ENCODE measurements around the gene KAZN. TPM values are rescaled to one million over a fixed set of nuclear protein-coding genes. Genes with fewer than 3 reads are reported as not detected.

The KAZN gene
- total RNA-seq, 1 donor from 2014 or later, result 21.2 TPM

- intact Hi-C loops (cut with DNase I), result no loop called here
- no peak for ATAC-seq
- no peaks in the 10 kb centered on the region for H3K9me3 ChIP-seq
Observed at GRCh38 chr1:14568716-14569355, 29.6 kb upstream of the KAZN start.

GRCh38 chr1:14570514-14570913, 28.0 kb upstream of the KAZN start:
- ATAC-seq (no peak), DNase-seq (no peak)
- intact Hi-C loops (cut with DNase I), result no loop called here

More at GRCh38 chr1:14568716-14569355, 29.6 kb upstream of the KAZN start:
- DNase-seq, result no peak
- H3K4me3 ChIP-seq, result no peak overlapping the region
- no peak overlapping the region for H3K27ac ChIP-seq
- no peaks in the 10 kb centered on the region for H3K36me3 ChIP-seq
- no peak for TF ChIP-seq CTCF (IDR thresholded peaks at IDR 0.05)
- H3K27me3 ChIP-seq (ENCODE audit: low read depth), result no peaks in the 10 kb centered on the region
- H3K4me1 ChIP-seq, result no peaks in the 10 kb centered on the region

DNA sequence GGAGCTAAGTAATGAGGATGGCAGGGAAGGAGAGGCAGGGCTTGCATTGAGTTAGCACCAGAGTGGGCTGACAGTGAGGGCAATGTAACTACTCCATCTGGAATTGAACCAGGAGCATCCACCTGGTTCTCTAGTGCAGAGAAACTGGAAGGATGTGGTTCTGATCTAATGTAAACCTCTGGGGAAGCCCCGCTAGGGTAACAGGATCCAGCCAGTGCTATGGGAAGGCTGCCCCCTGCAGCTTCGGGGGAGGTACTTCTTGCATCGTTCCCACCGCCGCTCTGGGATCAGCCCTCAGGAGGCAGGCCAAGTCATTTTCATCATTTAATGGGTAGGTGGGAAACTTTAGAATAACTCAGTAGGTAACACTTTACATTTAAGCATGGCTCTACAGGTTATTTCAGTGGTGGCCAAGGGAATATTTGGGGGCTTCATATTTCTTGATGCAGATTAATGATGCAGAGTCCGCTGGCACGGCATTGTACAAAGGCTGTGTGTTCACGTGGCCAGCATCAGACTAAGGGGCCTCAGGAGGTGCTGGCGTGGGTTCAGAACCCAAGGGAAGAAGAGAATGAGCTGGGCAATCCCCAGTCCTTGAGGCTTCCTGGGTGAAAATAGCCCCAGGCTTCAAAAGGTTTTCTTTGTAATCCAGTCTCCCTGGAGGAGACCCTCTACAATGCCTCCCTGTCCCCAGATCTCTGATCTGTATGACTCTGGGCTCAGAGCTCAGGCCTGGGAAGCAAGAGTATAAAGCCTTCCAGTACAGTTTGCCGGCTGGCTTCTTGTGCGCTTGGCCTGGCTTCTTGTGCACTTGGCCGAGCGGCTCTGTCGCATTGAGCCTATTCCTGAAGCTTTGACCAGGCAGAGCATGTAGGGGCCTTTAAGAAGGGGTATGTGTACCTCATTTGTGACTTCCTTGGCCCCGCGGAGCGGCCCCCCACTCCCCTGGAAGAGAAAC, 26.4 kb upstream of the KAZN start:
- DNase-seq (no peak), ATAC-seq (no peak)
- Histone ChIP-seq H3K4me1 (no peaks in the 10 kb centered on the region), H3K9me3 (no peaks in the 10 kb centered on the region), H3K27ac (no peak overlapping the region), H3K27me3 (ENCODE audit: low read depth) (no peaks in the 10 kb centered on the region), H3K36me3 (no peaks in the 10 kb centered on the region), H3K4me3 (no peak overlapping the region)
- intact Hi-C loops (cut with DNase I), result no loop called here
- peak; percentile 15 for TF ChIP-seq CTCF (IDR thresholded peaks at IDR 0.05)

More at GRCh38 chr1:14570514-14570913, 28.0 kb upstream of the KAZN start:
- no peak for TF ChIP-seq CTCF (IDR thresholded peaks at IDR 0.05)
- no peak overlapping the region for H3K27ac ChIP-seq
- H3K27me3 ChIP-seq (ENCODE audit: low read depth), result no peaks in the 10 kb centered on the region
- H3K4me3 ChIP-seq, result no peak overlapping the region
- no peaks in the 10 kb centered on the region for H3K9me3 ChIP-seq
- H3K4me1 ChIP-seq, result no peaks in the 10 kb centered on the region
- no peaks in the 10 kb centered on the region for H3K36me3 ChIP-seq

DNA sequence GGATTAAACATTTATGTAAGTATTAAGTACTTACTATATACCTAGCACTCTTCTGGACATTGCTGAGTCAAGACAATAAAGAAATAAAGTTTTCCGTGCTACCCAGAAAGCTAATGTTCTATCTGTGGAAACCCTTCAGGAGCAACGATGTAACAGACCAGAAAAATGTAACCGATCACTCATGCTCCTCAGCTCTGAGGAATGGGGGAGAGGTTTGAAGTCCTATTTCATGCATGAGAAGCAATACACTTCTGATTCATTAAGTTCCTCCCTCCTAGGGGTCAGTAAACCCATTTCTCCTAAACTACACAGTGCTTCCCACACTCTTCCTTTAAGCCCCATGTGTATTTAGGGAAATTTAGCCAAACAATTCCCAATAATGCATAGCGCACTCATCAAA, 25.6 kb upstream of the KAZN start:
- DNase-seq (no peak), ATAC-seq (no peak)
- Histone ChIP-seq H3K27me3 (ENCODE audit: low read depth) (no peaks in the 10 kb centered on the region), H3K36me3 (no peaks in the 10 kb centered on the region), H3K27ac (no peak overlapping the region), H3K4me1 (no peaks in the 10 kb centered on the region), H3K9me3 (no peaks in the 10 kb centered on the region), H3K4me3 (no peak overlapping the region)
- TF ChIP-seq CTCF (IDR thresholded peaks at IDR 0.05), result no peak
- intact Hi-C loops (cut with DNase I), result no loop called here

DNA sequence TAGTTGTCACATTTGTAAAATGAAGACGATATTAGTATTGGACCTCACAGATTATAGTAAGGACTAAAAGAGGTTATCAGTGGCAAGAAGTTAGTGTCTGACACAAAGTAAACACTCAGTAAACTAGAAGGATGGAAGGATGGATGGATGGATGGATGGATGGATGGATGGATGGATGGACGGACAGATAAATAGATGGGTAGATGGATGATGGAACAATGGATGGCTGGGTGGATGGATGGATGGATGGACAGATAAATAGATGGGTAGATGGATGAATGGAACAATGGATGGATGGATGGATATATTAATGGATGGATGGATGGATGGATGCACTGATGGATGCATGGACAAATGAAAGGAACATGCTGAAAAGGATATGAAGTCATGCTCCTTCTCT, 22.3 kb upstream of the KAZN start:
- no peaks in the 10 kb centered on the region for H3K9me3 ChIP-seq
- no peak for TF ChIP-seq CTCF (IDR thresholded peaks at IDR 0.05)
- no peak overlapping the region for H3K4me3 ChIP-seq
- H3K27me3 ChIP-seq (ENCODE audit: low read depth), result no peaks in the 10 kb centered on the region
- H3K4me1 ChIP-seq, result no peaks in the 10 kb centered on the region
- intact Hi-C loops (cut with DNase I), result no loop called here
- ATAC-seq (no peak), DNase-seq (no peak)
- no peak overlapping the region for H3K27ac ChIP-seq
- no peaks in the 10 kb centered on the region for H3K36me3 ChIP-seq
